SK-N-SH treated with all-trans-retinoic acid at 6 μM for 48 hours (cell line): ENCODE data around the gene XPO1.

ENCODE experiments used
- BACH2 ChIP-seq: fragments of 250-450 bp; sonication (Bioruptor Pico); IDR thresholded peaks from 2 replicates; pipeline ENCODE4 v1.9.0; 2021; ENCODE audit warnings: mild to moderate bottlenecking, borderline replicate concordance
- CSDC2 ChIP-seq: fragments of 250-450 bp; sonication (Bioruptor Pico); IDR thresholded peaks from 2 replicates; pipeline ENCODE4 v1.5.0; 2020; ENCODE audit warnings: mild to moderate bottlenecking, moderate library complexity
- ZFP3 ChIP-seq: fragments of 250-450 bp; sonication (Bioruptor Pico); IDR thresholded peaks from 2 replicates; pipeline ENCODE4 v1.5.0; 2020; ENCODE audit warnings: mild to moderate bottlenecking, moderate library complexity
- TF ChIP-seq, protein P1 (sequence below): fragments of 250-450 bp; sonication (Bioruptor Pico); IDR thresholded peaks from 2 replicates; pipeline ENCODE4 v1.8.0; 2020; ENCODE audit warnings: mild to moderate bottlenecking, moderate library complexity, borderline replicate concordance
- TF ChIP-seq, protein P2 (sequence below): fragments of 250-450 bp; sonication (Bioruptor Pico); IDR thresholded peaks from 2 replicates; pipeline ENCODE4 v1.5.0; 2020; ENCODE audit warnings: mild to moderate bottlenecking, moderate library complexity

DNA sequence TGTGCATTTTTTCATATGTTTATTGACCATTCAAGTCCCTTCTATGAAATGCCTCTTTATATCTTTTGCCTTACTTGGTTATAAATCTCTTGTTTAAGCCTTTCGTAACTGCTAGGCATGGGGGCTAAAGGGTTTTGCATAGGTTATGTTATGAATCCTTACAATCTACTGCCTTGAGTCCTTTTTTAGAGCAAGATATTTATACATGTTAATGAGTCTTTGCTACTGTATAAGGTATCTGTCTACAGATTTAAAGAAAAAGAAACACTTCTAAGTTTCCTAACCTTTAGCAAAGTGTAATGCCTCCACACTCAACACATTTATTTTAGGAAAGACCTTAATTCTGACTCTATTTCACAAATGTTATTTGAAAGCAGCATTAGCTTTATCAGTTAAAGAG, 43.6 kb upstream of the XPO1 start:
- TF ChIP-seq, protein P1, sequence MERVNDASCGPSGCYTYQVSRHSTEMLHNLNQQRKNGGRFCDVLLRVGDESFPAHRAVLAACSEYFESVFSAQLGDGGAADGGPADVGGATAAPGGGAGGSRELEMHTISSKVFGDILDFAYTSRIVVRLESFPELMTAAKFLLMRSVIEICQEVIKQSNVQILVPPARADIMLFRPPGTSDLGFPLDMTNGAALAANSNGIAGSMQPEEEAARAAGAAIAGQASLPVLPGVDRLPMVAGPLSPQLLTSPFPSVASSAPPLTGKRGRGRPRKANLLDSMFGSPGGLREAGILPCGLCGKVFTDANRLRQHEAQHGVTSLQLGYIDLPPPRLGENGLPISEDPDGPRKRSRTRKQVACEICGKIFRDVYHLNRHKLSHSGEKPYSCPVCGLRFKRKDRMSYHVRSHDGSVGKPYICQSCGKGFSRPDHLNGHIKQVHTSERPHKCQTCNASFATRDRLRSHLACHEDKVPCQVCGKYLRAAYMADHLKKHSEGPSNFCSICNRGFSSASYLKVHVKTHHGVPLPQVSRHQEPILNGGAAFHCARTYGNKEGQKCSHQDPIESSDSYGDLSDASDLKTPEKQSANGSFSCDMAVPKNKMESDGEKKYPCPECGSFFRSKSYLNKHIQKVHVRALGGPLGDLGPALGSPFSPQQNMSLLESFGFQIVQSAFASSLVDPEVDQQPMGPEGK (CRISPR knock-in tag): no peak
- no peak for TF ChIP-seq ZFP3 (CRISPR knock-in tag)
- TF ChIP-seq CSDC2: no peak
- TF ChIP-seq BACH2 (CRISPR knock-in tag): no peak
- TF ChIP-seq, protein P2, sequence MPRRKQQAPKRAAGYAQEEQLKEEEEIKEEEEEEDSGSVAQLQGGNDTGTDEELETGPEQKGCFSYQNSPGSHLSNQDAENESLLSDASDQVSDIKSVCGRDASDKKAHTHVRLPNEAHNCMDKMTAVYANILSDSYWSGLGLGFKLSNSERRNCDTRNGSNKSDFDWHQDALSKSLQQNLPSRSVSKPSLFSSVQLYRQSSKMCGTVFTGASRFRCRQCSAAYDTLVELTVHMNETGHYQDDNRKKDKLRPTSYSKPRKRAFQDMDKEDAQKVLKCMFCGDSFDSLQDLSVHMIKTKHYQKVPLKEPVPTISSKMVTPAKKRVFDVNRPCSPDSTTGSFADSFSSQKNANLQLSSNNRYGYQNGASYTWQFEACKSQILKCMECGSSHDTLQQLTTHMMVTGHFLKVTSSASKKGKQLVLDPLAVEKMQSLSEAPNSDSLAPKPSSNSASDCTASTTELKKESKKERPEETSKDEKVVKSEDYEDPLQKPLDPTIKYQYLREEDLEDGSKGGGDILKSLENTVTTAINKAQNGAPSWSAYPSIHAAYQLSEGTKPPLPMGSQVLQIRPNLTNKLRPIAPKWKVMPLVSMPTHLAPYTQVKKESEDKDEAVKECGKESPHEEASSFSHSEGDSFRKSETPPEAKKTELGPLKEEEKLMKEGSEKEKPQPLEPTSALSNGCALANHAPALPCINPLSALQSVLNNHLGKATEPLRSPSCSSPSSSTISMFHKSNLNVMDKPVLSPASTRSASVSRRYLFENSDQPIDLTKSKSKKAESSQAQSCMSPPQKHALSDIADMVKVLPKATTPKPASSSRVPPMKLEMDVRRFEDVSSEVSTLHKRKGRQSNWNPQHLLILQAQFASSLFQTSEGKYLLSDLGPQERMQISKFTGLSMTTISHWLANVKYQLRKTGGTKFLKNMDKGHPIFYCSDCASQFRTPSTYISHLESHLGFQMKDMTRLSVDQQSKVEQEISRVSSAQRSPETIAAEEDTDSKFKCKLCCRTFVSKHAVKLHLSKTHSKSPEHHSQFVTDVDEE (CRISPR knock-in tag): no peak
